Hepatocyte (in vitro differentiated cells): ENCODE data around the gene PKNOX1. TPM values are rescaled to one million over a fixed set of nuclear protein-coding genes. Genes with fewer than 3 reads are reported as not detected.
A peak's percentile ranks its signal among the peaks of the same experiment; 100 is the strongest.
"Not testable (repeated sequence)": the region's sequence is repeated elsewhere in the genome, so short reads cannot be mapped to it uniquely, and the experiment has no call there.

ENCODE experiments used
- DNase-seq: peaks from one replicate; pipeline ENCODE4 v3.0.0-alpha.2; 2016; ENCODE audit warnings: low spot score
- H2AFZ ChIP-seq: fragments of 200-600 bp; sonication (generic); 2 replicates; pipeline ENCODE4 v1.6.0; 2016; ENCODE audit warnings: antibody characterized with exemption, mild to moderate bottlenecking
- H3K27ac ChIP-seq: fragments of 200-600 bp; sonication (generic); 2 replicates; pipeline ENCODE4 v1.5.1; 2016; ENCODE audit warnings: mild to moderate bottlenecking
- H3K27me3 ChIP-seq: fragments of 200-600 bp; sonication (generic); 2 replicates; pipeline ENCODE4 v1.6.1; 2016
- H3K36me3 ChIP-seq: fragments of 200-600 bp; sonication (generic); replicated peaks from 2 replicates; pipeline ENCODE4 v1.5.1; 2016; ENCODE audit warnings: low read depth; ENCODE audit not compliant: insufficient read depth
- H3K4me1 ChIP-seq: fragments of 200-600 bp; sonication (generic); 2 replicates; pipeline ENCODE4 v1.5.1; 2016; ENCODE audit warnings: mild to moderate bottlenecking, moderate library complexity; ENCODE audit not compliant: insufficient read depth
- H3K4me2 ChIP-seq: fragments of 200-600 bp; sonication (generic); 2 replicates; pipeline ENCODE4 v1.6.0; 2016
- H3K4me3 ChIP-seq: fragments of 200-600 bp; sonication (generic); 2 replicates; pipeline ENCODE4 v1.5.1; 2016; ENCODE audit warnings: mild to moderate bottlenecking
- H3K79me2 ChIP-seq: fragments of 200-600 bp; sonication (generic); 2 replicates; pipeline ENCODE4 v1.6.0; 2017; ENCODE audit warnings: mild to moderate bottlenecking
- H3K9me2 ChIP-seq: fragments of 200-600 bp; sonication (generic); replicated peaks from 2 replicates; pipeline ENCODE4 v1.6.0; 2017; ENCODE audit warnings: mild to moderate bottlenecking; ENCODE audit not compliant: insufficient read depth
- H3K9me3 ChIP-seq: fragments of 200-600 bp; sonication (generic); 2 replicates; pipeline ENCODE4 v1.5.1; 2016; ENCODE audit warnings: low read depth, mild to moderate bottlenecking
- H4K20me1 ChIP-seq: fragments of 200-600 bp; sonication (generic); 2 replicates; pipeline ENCODE4 v1.6.0; 2016; ENCODE audit warnings: mild to moderate bottlenecking; ENCODE audit not compliant: insufficient read depth, poor library complexity, severe bottlenecking
- EZH2 ChIP-seq: fragments of 200-600 bp; sonication (generic); IDR thresholded peaks from 2 replicates; pipeline ENCODE4 v1.6.1; 2016; ENCODE audit warnings: antibody characterized with exemption, mild to moderate bottlenecking, borderline replicate concordance
- EZH2phosphoT487 ChIP-seq: fragments of 200-600 bp; sonication (generic); IDR thresholded peaks from one replicate; pipeline ENCODE4 v1.6.1; 2018; ENCODE audit warnings: antibody characterized with exemption, mild to moderate bottlenecking, low read depth, moderate library complexity; ENCODE audit not compliant: unreplicated experiment, severe bottlenecking
- WGBS: methylation state at CpG from one replicate; pipeline ENCODE4 v1.1.6; 2016; ENCODE audit warnings: low lambda C conversion rate; ENCODE audit errors: missing lambda C conversion rate; 5-methylcytosine and 5-hydroxymethylcytosine counted together
- polyA plus RNA-seq: library from polyadenylated mRNA; unstranded; fragments of >200 nt; fragmentation: Nextera tagmentation; extraction: Ambion mirVana; gene quantifications from 2 replicates; pipeline ENCODE4 v1.2.1, GENCODE V29; 2016
- total RNA-seq: library from RNA; depleted of rRNA; stranded (reverse); fragments of >200 nt; gene quantifications from 2 replicates; pipeline ENCODE4 v1.2.3, GENCODE V29; 2014
- TF ChIP-seq, protein P1 (sequence below): fragments of 200-600 bp; sonication (generic); IDR thresholded peaks from 2 replicates; pipeline ENCODE4 v1.5.1; 2016; ENCODE audit warnings: antibody characterized with exemption, mild to moderate bottlenecking; ENCODE audit not compliant: poor library complexity

The PKNOX1 gene
- total and polyA plus RNA-seq, 2 experiments from 2014 or later = 11.0 to 13.4 TPM

DNA sequence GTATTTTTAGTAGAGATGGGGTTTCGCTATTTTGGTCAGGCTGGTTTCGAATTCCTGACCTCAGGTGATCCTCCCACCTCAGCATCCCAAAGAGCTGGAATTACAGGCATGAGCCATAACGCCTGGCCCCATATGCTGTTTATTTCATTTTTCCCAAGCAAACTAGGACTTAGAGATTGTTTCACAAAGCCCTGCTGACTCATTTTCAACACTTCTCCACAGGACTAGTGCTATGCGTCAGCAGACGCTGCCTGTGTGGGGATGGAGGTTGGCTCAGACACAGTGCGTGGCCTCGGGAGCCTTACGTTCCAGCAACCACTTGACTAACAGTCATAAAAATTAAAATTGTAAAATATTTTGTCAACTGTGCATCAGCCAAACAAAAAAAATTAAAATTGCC lies 22.7 kb downstream of the PKNOX1 start:
- peak; percentile 60 for DNase-seq
- H2AFZ ChIP-seq = no peak overlapping the region
- H3K9me2 ChIP-seq = no peaks in the 10 kb centered on the region
- TF ChIP-seq EZH2 (no peak), EZH2phosphoT487 (no peak)
- TF ChIP-seq, protein P1, sequence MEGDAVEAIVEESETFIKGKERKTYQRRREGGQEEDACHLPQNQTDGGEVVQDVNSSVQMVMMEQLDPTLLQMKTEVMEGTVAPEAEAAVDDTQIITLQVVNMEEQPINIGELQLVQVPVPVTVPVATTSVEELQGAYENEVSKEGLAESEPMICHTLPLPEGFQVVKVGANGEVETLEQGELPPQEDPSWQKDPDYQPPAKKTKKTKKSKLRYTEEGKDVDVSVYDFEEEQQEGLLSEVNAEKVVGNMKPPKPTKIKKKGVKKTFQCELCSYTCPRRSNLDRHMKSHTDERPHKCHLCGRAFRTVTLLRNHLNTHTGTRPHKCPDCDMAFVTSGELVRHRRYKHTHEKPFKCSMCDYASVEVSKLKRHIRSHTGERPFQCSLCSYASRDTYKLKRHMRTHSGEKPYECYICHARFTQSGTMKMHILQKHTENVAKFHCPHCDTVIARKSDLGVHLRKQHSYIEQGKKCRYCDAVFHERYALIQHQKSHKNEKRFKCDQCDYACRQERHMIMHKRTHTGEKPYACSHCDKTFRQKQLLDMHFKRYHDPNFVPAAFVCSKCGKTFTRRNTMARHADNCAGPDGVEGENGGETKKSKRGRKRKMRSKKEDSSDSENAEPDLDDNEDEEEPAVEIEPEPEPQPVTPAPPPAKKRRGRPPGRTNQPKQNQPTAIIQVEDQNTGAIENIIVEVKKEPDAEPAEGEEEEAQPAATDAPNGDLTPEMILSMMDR = no peak
- H3K4me3 ChIP-seq = no peak overlapping the region
- H3K9me3 ChIP-seq = no peaks in the 10 kb centered on the region
- peaks cover 17% of the 10 kb centered on the region for H3K79me2 ChIP-seq
- peak overlapping the region; percentile 44 for H3K27ac ChIP-seq
- H3K4me2 ChIP-seq = no peak overlapping the region
- H4K20me1 ChIP-seq = no peaks in the 10 kb centered on the region
- H3K36me3 ChIP-seq = no peaks in the 10 kb centered on the region
- no peaks in the 10 kb centered on the region for H3K27me3 ChIP-seq
- peaks cover 8% of the 10 kb centered on the region for H3K4me1 ChIP-seq
- WGBS = 74% methylated on average over 8 of the region's 8 CpGs

DNA sequence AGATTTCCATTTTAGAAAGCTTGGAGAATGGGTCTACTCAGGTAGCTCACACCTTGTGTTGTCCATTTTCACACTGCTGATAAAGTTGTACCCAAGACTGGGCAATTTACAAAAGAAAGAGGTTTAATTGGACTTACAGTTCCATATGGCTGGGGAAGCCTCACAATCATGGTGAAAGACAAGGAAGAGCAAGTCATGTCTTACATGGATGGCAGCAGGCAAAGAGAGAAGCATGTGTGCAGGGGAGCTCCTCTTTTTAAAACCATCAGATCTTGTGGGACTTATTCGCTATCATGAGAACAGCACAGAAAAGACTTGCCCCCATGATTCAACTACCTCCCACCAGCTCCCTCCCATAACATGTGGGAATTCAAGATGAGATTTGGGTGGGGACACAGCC lies 23.6 kb downstream of the PKNOX1 start:
- not testable (repeated sequence) for H3K27ac ChIP-seq, H3K4me3 ChIP-seq, H3K9me2 ChIP-seq, H4K20me1 ChIP-seq, H3K36me3 ChIP-seq, H3K4me2 ChIP-seq, H3K27me3 ChIP-seq, H3K4me1 ChIP-seq, DNase-seq, H2AFZ ChIP-seq, H3K9me3 ChIP-seq
- 94% methylated on average over 1 of the region's 1 CpG for WGBS
- peaks cover 17% of the 10 kb centered on the region for H3K79me2 ChIP-seq

DNA sequence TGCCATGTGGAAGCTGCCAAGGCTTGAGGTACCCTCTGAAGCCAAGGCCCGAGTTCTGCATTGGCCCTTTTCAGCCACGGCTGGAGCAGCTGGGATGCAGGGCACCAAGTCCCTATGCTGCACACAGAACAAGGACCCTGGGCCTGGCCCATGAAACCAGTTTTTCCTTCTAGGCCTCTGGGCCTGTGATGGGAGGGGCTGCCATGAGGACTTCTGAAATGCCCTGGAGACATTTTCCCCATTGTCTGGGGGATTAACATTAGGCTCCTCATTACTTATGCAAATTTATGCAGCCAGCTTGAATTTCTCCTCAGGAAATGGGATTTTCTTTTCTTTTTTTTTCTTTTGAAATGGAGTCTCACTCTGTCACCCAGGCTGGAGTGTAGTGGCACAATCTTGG lies 24.8 kb downstream of the PKNOX1 start:
- peaks cover 17% of the 10 kb centered on the region for H3K79me2 ChIP-seq
- H3K27me3 ChIP-seq, H3K27ac ChIP-seq: not testable (repeated sequence)

DNA sequence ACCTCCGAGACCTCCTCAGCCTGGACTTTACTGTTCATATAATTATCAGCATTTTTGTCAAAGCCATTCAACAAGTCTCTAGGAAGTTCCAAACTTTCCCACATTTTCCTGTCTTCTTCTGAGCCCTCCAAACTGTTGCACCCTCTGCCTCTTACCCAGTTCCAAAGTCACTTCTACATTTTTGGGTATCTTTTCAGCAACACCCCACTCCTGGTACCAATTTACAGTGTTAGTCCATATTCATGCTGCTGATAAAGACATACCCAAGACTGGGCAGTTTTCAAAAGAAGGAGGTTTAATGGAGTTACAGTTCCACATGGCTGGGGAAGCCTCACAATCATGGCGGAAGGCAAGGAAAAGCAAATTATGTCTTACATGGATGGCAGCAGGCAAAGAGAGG lies 25.7 kb downstream of the PKNOX1 start:
- H3K9me2 ChIP-seq, H2AFZ ChIP-seq, H4K20me1 ChIP-seq, H3K4me3 ChIP-seq, H3K27me3 ChIP-seq, DNase-seq, H3K36me3 ChIP-seq, H3K27ac ChIP-seq, H3K9me3 ChIP-seq, H3K4me2 ChIP-seq, H3K4me1 ChIP-seq: not testable (repeated sequence)
- H3K79me2 ChIP-seq = peaks cover 17% of the 10 kb centered on the region
- WGBS = 98% methylated on average over 2 of the region's 2 CpGs

More for the DNA sequence above, 24.8 kb downstream of the PKNOX1 start:
- H3K36me3 ChIP-seq, H3K9me2 ChIP-seq, H2AFZ ChIP-seq, DNase-seq, H3K9me3 ChIP-seq, H4K20me1 ChIP-seq, H3K4me2 ChIP-seq, H3K4me3 ChIP-seq, H3K4me1 ChIP-seq: not testable (repeated sequence)
- 100% methylated on average over 2 of the region's 2 CpGs for WGBS

DNA sequence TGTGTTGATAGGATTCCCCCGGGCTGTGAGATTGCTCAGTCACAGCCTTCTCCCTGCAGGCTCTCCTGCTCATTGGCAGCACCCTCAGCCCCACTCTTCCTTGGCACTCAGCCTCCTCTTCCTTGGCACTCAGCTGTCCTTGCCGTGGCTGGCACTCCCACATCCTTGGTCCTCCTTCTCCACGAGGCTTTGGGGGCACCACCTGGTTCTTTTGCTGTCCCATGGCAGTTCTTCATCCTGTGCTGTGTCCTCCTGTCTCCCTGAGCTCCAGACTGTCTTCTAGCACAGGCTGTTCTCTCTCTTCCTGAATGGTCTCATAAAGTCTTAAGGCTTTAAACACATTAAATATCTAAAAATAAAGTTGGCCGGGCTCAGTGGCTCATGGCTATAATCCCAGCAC lies 27.0 kb downstream of the PKNOX1 start:
- Histone ChIP-seq H3K4me1 (peaks cover 2% of the 10 kb centered on the region), H3K9me2 (no peaks in the 10 kb centered on the region), H3K4me2 (no peak overlapping the region), H4K20me1 (no peaks in the 10 kb centered on the region), H3K4me3 (no peak overlapping the region), H2AFZ (no peak overlapping the region), H3K27me3 (no peaks in the 10 kb centered on the region), H3K36me3 (no peaks in the 10 kb centered on the region), H3K9me3 (no peaks in the 10 kb centered on the region), H3K79me2 (peaks cover 7% of the 10 kb centered on the region), H3K27ac (no peak overlapping the region)
- 71% methylated on average over 4 of the region's 4 CpGs for WGBS
- no peak for DNase-seq
- TF ChIP-seq, protein P1 = no peak
- TF ChIP-seq EZH2 (no peak), EZH2phosphoT487 (no peak)
